ENCODE results near the gene PDE6A. TPM values are rescaled to one million over a fixed set of nuclear protein-coding genes. Genes with fewer than 3 reads are reported as not detected.

The PDE6A gene
- total and polyA plus RNA-seq, 2 of the 8 experiments (the other 6 are each of a cell fraction or from before 2014, with no cell fraction given), result not detected

DNA sequence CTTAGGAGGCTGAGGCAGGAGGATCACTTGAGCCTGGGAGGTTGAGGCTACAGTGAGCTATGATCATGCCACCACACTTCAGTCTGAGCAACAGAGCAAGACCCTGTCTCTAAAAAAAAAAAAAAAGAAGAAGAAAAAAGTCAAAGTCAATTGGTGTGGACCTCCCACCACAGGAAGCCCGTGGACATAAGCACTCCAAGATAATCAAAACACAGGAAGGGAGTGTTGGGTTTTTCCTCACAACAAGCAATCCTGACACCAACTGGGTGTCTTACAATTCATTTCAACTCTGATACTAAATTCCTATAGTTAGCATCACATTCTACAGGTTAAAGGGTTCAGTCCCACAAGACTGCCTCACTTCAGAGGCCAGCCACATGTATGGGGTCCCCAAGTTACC, 70.7 kb downstream of the PDE6A start:
- no peak overlapping the region for H3K27ac ChIP-seq (ENCODE audit: low read depth, low read length)
- FAIRE-seq, result no peak
- no peak overlapping the region for H4K8ac ChIP-seq (ENCODE audit: extremely low read depth, insufficient read depth, low read length)
- H2BK5ac ChIP-seq (ENCODE audit: low read depth, low read length), result no peak overlapping the region
- no peak for DNase-seq (ENCODE audit: low read depth in 1 of 2, low spot score in 2 of 2)
- no peaks in the 10 kb centered on the region for H3K79me2 ChIP-seq (ENCODE audit: control insufficient read depth in 1 of 2, insufficient read depth in 2 of 2, low read length in 2 of 2)
- no peak overlapping the region for H2AK5ac ChIP-seq (ENCODE audit: low read depth, low read length)
- no peaks in the 10 kb centered on the region for H4K20me1 ChIP-seq (replicated peaks in 1 of 2; ENCODE audit: control insufficient read depth in 1 of 2, insufficient read depth in 2 of 2, low read length in 2 of 2)
- H3K4me1 ChIP-seq (replicated peaks in 1 of 4; ENCODE audit: control insufficient read depth in 3 of 4, insufficient read depth in 4 of 4, low read length in 3 of 4), result peaks cover 0 to 2% (median 0%) of the 10 kb centered on the region in 4 experiments; a peak in 2 of 7 replicates
- H3K79me1 ChIP-seq (ENCODE audit: low read depth, low read length), result no peaks in the 10 kb centered on the region
- no peak overlapping the region for H2BK20ac ChIP-seq (ENCODE audit: low read length)
- H3K14ac ChIP-seq (ENCODE audit: insufficient read length), result no peak overlapping the region
- no peak overlapping the region for H3K23ac ChIP-seq (ENCODE audit: insufficient read length)
- no peak overlapping the region for H4K91ac ChIP-seq (replicated peaks; ENCODE audit: insufficient read length, low read length)
- no peak overlapping the region for H2BK15ac ChIP-seq (ENCODE audit: low read length)
- no peak overlapping the region for H3K4me2 ChIP-seq (ENCODE audit: insufficient read depth in 1 of 2, low read depth in 2 of 2, low read length in 2 of 2)
- H3K56ac ChIP-seq (replicated peaks; ENCODE audit: insufficient read length, low read depth, low read length), result no peak overlapping the region
- 100% methylated on average over 1 of the region's 1 CpG; no CpG with 5 or more reads in 1 of the 2 experiments for WGBS, 2 experiments (ENCODE audit: extremely low coverage in 1 of 2, insufficient coverage in 1 of 2, insufficient read length in 1 of 2, insufficient replicate concordance in 2 of 2, low coverage in 1 of 2, low lambda C conversion rate in 2 of 2, missing lambda C conversion rate in 1 of 2)
- H3K4me3 ChIP-seq (ENCODE audit: extremely low read depth in 1 of 4, insufficient read depth in 2 of 4, low read depth in 3 of 4, low read length in 4 of 4), result no peak overlapping the region
- H2BK12ac ChIP-seq (ENCODE audit: low read depth, low read length), result no peak overlapping the region
- CTCF ChIA-PET (ENCODE audit: partially characterized antibody), result interaction anchor here (1.2 to 64.1 kb wide), 10 partner anchors 10 to 207 kb away, joined by 4 to 1740 read pairs (median 4); partner anchors contain the start of gene SLC26A2
- no peaks in the 10 kb centered on the region for H3K36me3 ChIP-seq (ENCODE audit: control insufficient read depth in 2 of 4, insufficient read depth in 4 of 4, low read length in 3 of 4)
- no peak overlapping the region for H3K4ac ChIP-seq (replicated peaks; ENCODE audit: insufficient read length, low read depth, low read length)
- H3K23me2 ChIP-seq (ENCODE audit: low read depth, low read length), result no peaks in the 10 kb centered on the region
- no peak overlapping the region for H2AFZ ChIP-seq (ENCODE audit: low read length)
- H2BK120ac ChIP-seq (replicated peaks; ENCODE audit: low read depth, low read length), result no peak overlapping the region
- H3K18ac ChIP-seq (ENCODE audit: extremely low read depth, low read length), result no peak overlapping the region
- POLR2A ChIA-PET (ENCODE audit: partially characterized antibody), result no interaction called here
- no peak overlapping the region for H4K5ac ChIP-seq (ENCODE audit: insufficient read length, low read depth, low read length)
- no peaks in the 10 kb centered on the region for H3K27me3 ChIP-seq (replicated peaks in 1 of 4; ENCODE audit: control insufficient read depth in 3 of 4, extremely low read depth in 1 of 4, insufficient read depth in 3 of 4, low read length in 3 of 4)
- no peak overlapping the region for H3K9ac ChIP-seq (replicated peaks in 1 of 4; ENCODE audit: extremely low read depth in 1 of 4, low read depth in 3 of 4, low read length in 3 of 4)
- no peaks in the 10 kb centered on the region for H3K9me3 ChIP-seq (ENCODE audit: insufficient read depth in 2 of 2, low read depth in 1 of 2, low read length in 1 of 2)
- no peak for TF ChIP-seq TAF7 (optimal IDR thresholded peaks at IDR 0.05; ENCODE audit: borderline replicate concordance, low read depth, low read length)
- no peak for TF ChIP-seq CBX8 (IDR thresholded peaks at IDR 0.05; ENCODE audit: borderline replicate concordance, low read depth, low read length)
- no peak for TF ChIP-seq SUZ12 (IDR thresholded peaks at IDR 0.05; ENCODE audit: low read length)
- no peak for TF ChIP-seq EP300 (IDR thresholded peaks at IDR 0.05; ENCODE audit: borderline replicate concordance in 1 of 2, low read depth in 2 of 2, low read length in 2 of 2)
